ENCODE data around the gene NUFIP1. TPM values are rescaled to one million over a fixed set of nuclear protein-coding genes. Genes with fewer than 3 reads are reported as not detected.

The NUFIP1 gene
- 21.3 TPM for polyA plus RNA-seq (2013, experiment 1 of 2)
- 21.0 TPM for polyA plus RNA-seq (2013, experiment 2 of 2)

GRCh38 chr13:44989071-44989889 lies at the start of gene NUFIP1, which contains the start of gene GPALPP1:
Gene NUFIP1, minus strand, starts transcription at chr13:44989471. Its CDS starts 35 bp downstream, at chr13:44989436.
Gene GPALPP1, plus strand, starts transcription at chr13:44989538. Its CDS starts 117 bp downstream, at chr13:44989655.
- Histone ChIP-seq H3K79me2 (ENCODE audit: control insufficient read depth, insufficient read depth, low read length) (peaks cover 35% of the 10 kb centered on the region), H4K5ac (ENCODE audit: low read length) (no peak within 1 kb of the TSS), H3K9ac (ENCODE audit: low read length) (peak within 1 kb of the TSS; percentile 95), H4K8ac (ENCODE audit: low read depth, low read length) (peak within 1 kb of the TSS; percentile 83), H3K4ac (ENCODE audit: low read depth, low read length) (no peak within 1 kb of the TSS), H3K23ac (ENCODE audit: low read length) (no peak within 1 kb of the TSS), H3K79me1 (ENCODE audit: low read length) (peaks cover 19% of the 10 kb centered on the region), H3K4me3 (ENCODE audit: low read length) (peak within 1 kb of the TSS; percentile 97), H2AK5ac (ENCODE audit: low read length) (no peak within 1 kb of the TSS), H3K4me2 (ENCODE audit: low read length) (peak within 1 kb of the TSS; percentile 92), H2BK5ac (ENCODE audit: low read length) (no peak within 1 kb of the TSS), H2BK120ac (ENCODE audit: low read depth, low read length) (no peak within 1 kb of the TSS), H3K18ac (ENCODE audit: low read length) (no peak within 1 kb of the TSS), H3K4me1 (ENCODE audit: control insufficient read depth, low read depth, low read length) (no peaks in the 10 kb centered on the region), H3K27me3 (ENCODE audit: insufficient read depth, low read length, poor library complexity) (no peaks in the 10 kb centered on the region), H2BK15ac (replicated peaks; ENCODE audit: low read depth) (no peak within 1 kb of the TSS), H3K27ac (ENCODE audit: low read depth, low read length) (peak within 1 kb of the TSS; percentile 20), H3K36me3 (ENCODE audit: control insufficient read depth, insufficient read depth, low read length) (no peaks in the 10 kb centered on the region), H3K56ac (ENCODE audit: low read length) (peak within 1 kb of the TSS; percentile 95)
- WGBS (ENCODE audit: extremely low coverage, insufficient coverage, low lambda C conversion rate) = no CpG with 5 or more reads among the region's 66 CpGs
- peak; percentile 98 for DNase-seq

GRCh38 chr13:45036206-45036605 lies 46.9 kb upstream of the NUFIP1 start:
- Histone ChIP-seq H3K4ac (ENCODE audit: low read depth, low read length) (no peak overlapping the region), H3K9ac (ENCODE audit: low read length) (no peak overlapping the region), H3K4me3 (ENCODE audit: low read length) (no peak overlapping the region), H3K79me1 (ENCODE audit: low read length) (no peaks in the 10 kb centered on the region), H2BK5ac (ENCODE audit: low read length) (no peak overlapping the region), H3K18ac (ENCODE audit: low read length) (no peak overlapping the region), H3K4me2 (ENCODE audit: low read length) (no peak overlapping the region), H3K56ac (ENCODE audit: low read length) (no peak overlapping the region), H3K27me3 (ENCODE audit: insufficient read depth, low read length, poor library complexity) (no peaks in the 10 kb centered on the region), H3K27ac (ENCODE audit: low read depth, low read length) (no peak overlapping the region), H2BK120ac (ENCODE audit: low read depth, low read length) (no peak overlapping the region), H3K36me3 (ENCODE audit: control insufficient read depth, insufficient read depth, low read length) (no peaks in the 10 kb centered on the region), H4K5ac (ENCODE audit: low read length) (no peak overlapping the region), H4K8ac (ENCODE audit: low read depth, low read length) (no peak overlapping the region), H2AK5ac (ENCODE audit: low read length) (no peak overlapping the region), H3K23ac (ENCODE audit: low read length) (no peak overlapping the region), H3K4me1 (ENCODE audit: control insufficient read depth, low read depth, low read length) (no peaks in the 10 kb centered on the region), H3K79me2 (ENCODE audit: control insufficient read depth, insufficient read depth, low read length) (no peaks in the 10 kb centered on the region), H2BK15ac (replicated peaks; ENCODE audit: low read depth) (no peak overlapping the region)
- DNase-seq = no peak

- H3K4me1 ChIP-seq (ENCODE audit: control insufficient read depth, low read depth, low read length) = no peaks in the 10 kb centered on the region
- H3K79me1 ChIP-seq (ENCODE audit: low read length) = no peaks in the 10 kb centered on the region
- no peaks in the 10 kb centered on the region for H3K27me3 ChIP-seq (ENCODE audit: insufficient read depth, low read length, poor library complexity)
- no peak overlapping the region for H3K9ac ChIP-seq (ENCODE audit: low read length)
- DNase-seq = no peak
- no peak overlapping the region for H2BK15ac ChIP-seq (replicated peaks; ENCODE audit: low read depth)
- H4K8ac ChIP-seq (ENCODE audit: low read depth, low read length) = no peak overlapping the region
- H3K56ac ChIP-seq (ENCODE audit: low read length) = no peak overlapping the region
- H3K18ac ChIP-seq (ENCODE audit: low read length) = no peak overlapping the region
- H3K4me3 ChIP-seq (ENCODE audit: low read length) = no peak overlapping the region
- H3K4me2 ChIP-seq (ENCODE audit: low read length) = no peak overlapping the region
- no peak overlapping the region for H2BK5ac ChIP-seq (ENCODE audit: low read length)
- no peak overlapping the region for H4K5ac ChIP-seq (ENCODE audit: low read length)
- no peak overlapping the region for H3K27ac ChIP-seq (ENCODE audit: low read depth, low read length)
- no peaks in the 10 kb centered on the region for H3K36me3 ChIP-seq (ENCODE audit: control insufficient read depth, insufficient read depth, low read length)
- H3K4ac ChIP-seq (ENCODE audit: low read depth, low read length) = no peak overlapping the region
- no CpG with 5 or more reads among the region's 2 CpGs for WGBS (ENCODE audit: extremely low coverage, insufficient coverage, low lambda C conversion rate)
- H2BK120ac ChIP-seq (ENCODE audit: low read depth, low read length) = no peak overlapping the region
- no peaks in the 10 kb centered on the region for H3K79me2 ChIP-seq (ENCODE audit: control insufficient read depth, insufficient read depth, low read length)
- H3K23ac ChIP-seq (ENCODE audit: low read length) = no peak overlapping the region
- H2AK5ac ChIP-seq (ENCODE audit: low read length) = no peak overlapping the region
Measured at GRCh38 chr13:45034342-45034741, 45.1 kb upstream of the NUFIP1 start.

- no peak overlapping the region for H4K5ac ChIP-seq (ENCODE audit: low read length)
- H3K79me2 ChIP-seq (ENCODE audit: control insufficient read depth, insufficient read depth, low read length) = no peaks in the 10 kb centered on the region
- H3K18ac ChIP-seq (ENCODE audit: low read length) = no peak overlapping the region
- no peaks in the 10 kb centered on the region for H3K27me3 ChIP-seq (ENCODE audit: insufficient read depth, low read length, poor library complexity)
- H2BK120ac ChIP-seq (ENCODE audit: low read depth, low read length) = no peak overlapping the region
- DNase-seq = no peak
- H3K4me1 ChIP-seq (ENCODE audit: control insufficient read depth, low read depth, low read length) = no peaks in the 10 kb centered on the region
- H3K9ac ChIP-seq (ENCODE audit: low read length) = no peak overlapping the region
- no peak overlapping the region for H2AK5ac ChIP-seq (ENCODE audit: low read length)
- no peak overlapping the region for H3K4me2 ChIP-seq (ENCODE audit: low read length)
- no peak overlapping the region for H2BK5ac ChIP-seq (ENCODE audit: low read length)
- no peak overlapping the region for H3K23ac ChIP-seq (ENCODE audit: low read length)
- WGBS (ENCODE audit: extremely low coverage, insufficient coverage, low lambda C conversion rate) = no CpG with 5 or more reads among the region's 2 CpGs
- no peak overlapping the region for H2BK15ac ChIP-seq (replicated peaks; ENCODE audit: low read depth)
- no peak overlapping the region for H3K4me3 ChIP-seq (ENCODE audit: low read length)
- no peak overlapping the region for H3K27ac ChIP-seq (ENCODE audit: low read depth, low read length)
- H4K8ac ChIP-seq (ENCODE audit: low read depth, low read length) = no peak overlapping the region
- no peak overlapping the region for H3K4ac ChIP-seq (ENCODE audit: low read depth, low read length)
- no peaks in the 10 kb centered on the region for H3K36me3 ChIP-seq (ENCODE audit: control insufficient read depth, insufficient read depth, low read length)
- no peak overlapping the region for H3K56ac ChIP-seq (ENCODE audit: low read length)
- no peaks in the 10 kb centered on the region for H3K79me1 ChIP-seq (ENCODE audit: low read length)
Measured at GRCh38 chr13:45024847-45025246, 35.6 kb upstream of the NUFIP1 start.

- Histone ChIP-seq H2BK15ac (replicated peaks; ENCODE audit: low read depth) (no peak overlapping the region), H4K5ac (ENCODE audit: low read length) (no peak overlapping the region), H3K36me3 (ENCODE audit: control insufficient read depth, insufficient read depth, low read length) (no peaks in the 10 kb centered on the region), H2BK120ac (ENCODE audit: low read depth, low read length) (no peak overlapping the region), H3K79me1 (ENCODE audit: low read length) (no peaks in the 10 kb centered on the region), H2AK5ac (ENCODE audit: low read length) (no peak overlapping the region), H3K4ac (ENCODE audit: low read depth, low read length) (no peak overlapping the region), H3K79me2 (ENCODE audit: control insufficient read depth, insufficient read depth, low read length) (no peaks in the 10 kb centered on the region), H3K4me3 (ENCODE audit: low read length) (no peak overlapping the region), H3K4me2 (ENCODE audit: low read length) (no peak overlapping the region), H3K56ac (ENCODE audit: low read length) (no peak overlapping the region), H3K23ac (ENCODE audit: low read length) (no peak overlapping the region), H3K27me3 (ENCODE audit: insufficient read depth, low read length, poor library complexity) (no peaks in the 10 kb centered on the region), H4K8ac (ENCODE audit: low read depth, low read length) (no peak overlapping the region), H3K27ac (ENCODE audit: low read depth, low read length) (no peak overlapping the region), H3K18ac (ENCODE audit: low read length) (no peak overlapping the region), H2BK5ac (ENCODE audit: low read length) (no peak overlapping the region), H3K9ac (ENCODE audit: low read length) (no peak overlapping the region), H3K4me1 (ENCODE audit: control insufficient read depth, low read depth, low read length) (no peaks in the 10 kb centered on the region)
- no peak for DNase-seq
- WGBS (ENCODE audit: extremely low coverage, insufficient coverage, low lambda C conversion rate) = no CpG with 5 or more reads among the region's 3 CpGs
Measured at GRCh38 chr13:45021250-45021649, 32.0 kb upstream of the NUFIP1 start.

Data from mesendoderm (in vitro differentiated cells).